PC-9 (cell line): ENCODE measurements around the gene NME7.
"Not testable (repeated sequence)": the region's sequence is repeated elsewhere in the genome, so short reads cannot be mapped to it uniquely, and the experiment has no call there.

Experiments used
- CTCF ChIP-seq: fragments of 200-600 bp; sonication (generic); conservative IDR thresholded peaks from 2 replicates; pipeline ENCODE4 v1.6.1; 2017; ENCODE audit warnings: mixed run types, antibody characterized with exemption, mild to moderate bottlenecking, moderate library complexity
- EZH2 ChIP-seq: fragments of 200-600 bp; sonication (generic); IDR thresholded peaks from 2 replicates; pipeline ENCODE4 v1.8.0; 2017; ENCODE audit warnings: antibody characterized with exemption, low read depth

GRCh38 chr1:169334727-169335126, 32.9 kb downstream of the NME7 start:
- not testable (repeated sequence) for TF ChIP-seq EZH2, CTCF
